Uterus (tissue), 2 donors: ENCODE results near the gene LGALS7.

ENCODE experiments used
- POLR2A ChIP-seq, 2 donors: fragments of 450-650 bp; IDR thresholded peaks; one replicate each; pipeline ENCODE4 v1.6.1; 2016; ENCODE audit warnings: antibody characterized with exemption in 2 of 2, mild to moderate bottlenecking in 1 of 2, moderate library complexity in 1 of 2
- TF ChIP-seq, protein P1 (sequence below), 4 experiments: fragments of 200-600 bp in 2 of 4; fragments of 450-650 bp in 2 of 4; sonication (generic) in 2 of 4; IDR thresholded peaks; one replicate each; pipeline ENCODE4 v1.5.1; 2016 to 2019; ENCODE audit warnings: antibody characterized with exemption in 4 of 4, mild to moderate bottlenecking in 2 of 4, moderate library complexity in 1 of 4

DNA sequence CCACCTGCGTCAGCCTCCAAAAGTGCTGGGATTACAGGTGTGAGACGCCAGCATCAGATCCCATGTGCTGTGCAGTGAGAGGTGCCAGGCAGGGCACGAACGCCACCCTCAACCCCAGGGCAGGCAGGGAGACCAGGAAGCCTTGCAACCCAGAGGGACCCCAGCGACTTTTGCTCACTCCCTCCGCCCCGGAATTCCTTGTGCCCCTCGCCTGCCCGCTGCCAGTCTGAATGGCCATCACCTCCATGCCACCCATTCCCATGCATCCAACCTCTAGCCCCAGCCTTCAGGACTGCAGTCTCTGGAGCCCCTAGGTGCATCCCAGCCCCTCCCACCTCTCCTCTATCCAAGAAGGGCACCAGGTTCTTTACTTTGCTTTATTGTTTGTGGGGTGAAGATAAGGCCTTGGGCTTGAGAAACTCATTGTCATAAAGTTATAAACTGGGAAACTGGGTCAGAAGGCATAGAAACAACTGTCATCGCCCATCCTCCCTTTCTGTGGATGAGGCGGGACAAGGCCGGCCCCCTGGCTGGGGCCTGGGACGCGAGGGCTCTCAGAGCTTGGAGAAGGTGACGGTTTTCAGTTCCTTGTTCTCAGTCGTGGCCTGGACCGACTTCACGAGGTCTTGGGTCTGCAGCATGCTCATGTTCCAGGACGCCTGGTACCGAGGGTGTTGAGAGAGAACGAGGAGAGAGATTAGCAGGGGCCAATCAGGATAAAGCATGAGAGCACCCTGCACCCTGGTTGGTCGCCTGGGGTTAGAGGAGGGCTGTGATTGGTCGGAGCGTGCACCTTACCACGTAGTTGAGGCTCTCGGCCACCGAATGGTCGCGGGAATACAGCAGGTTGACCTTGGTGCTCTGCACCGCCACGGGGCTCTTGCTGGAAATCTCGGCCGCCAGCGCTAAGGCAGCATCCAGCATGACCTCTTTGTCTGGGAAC lies 42.0 kb upstream of the LGALS7 start:
- TF ChIP-seq, protein P1, sequence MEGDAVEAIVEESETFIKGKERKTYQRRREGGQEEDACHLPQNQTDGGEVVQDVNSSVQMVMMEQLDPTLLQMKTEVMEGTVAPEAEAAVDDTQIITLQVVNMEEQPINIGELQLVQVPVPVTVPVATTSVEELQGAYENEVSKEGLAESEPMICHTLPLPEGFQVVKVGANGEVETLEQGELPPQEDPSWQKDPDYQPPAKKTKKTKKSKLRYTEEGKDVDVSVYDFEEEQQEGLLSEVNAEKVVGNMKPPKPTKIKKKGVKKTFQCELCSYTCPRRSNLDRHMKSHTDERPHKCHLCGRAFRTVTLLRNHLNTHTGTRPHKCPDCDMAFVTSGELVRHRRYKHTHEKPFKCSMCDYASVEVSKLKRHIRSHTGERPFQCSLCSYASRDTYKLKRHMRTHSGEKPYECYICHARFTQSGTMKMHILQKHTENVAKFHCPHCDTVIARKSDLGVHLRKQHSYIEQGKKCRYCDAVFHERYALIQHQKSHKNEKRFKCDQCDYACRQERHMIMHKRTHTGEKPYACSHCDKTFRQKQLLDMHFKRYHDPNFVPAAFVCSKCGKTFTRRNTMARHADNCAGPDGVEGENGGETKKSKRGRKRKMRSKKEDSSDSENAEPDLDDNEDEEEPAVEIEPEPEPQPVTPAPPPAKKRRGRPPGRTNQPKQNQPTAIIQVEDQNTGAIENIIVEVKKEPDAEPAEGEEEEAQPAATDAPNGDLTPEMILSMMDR (IDR thresholded peaks at IDR 0.05) = no peak
- TF ChIP-seq POLR2A (IDR thresholded peaks at IDR 0.05) = no peak
